Loucy (cell line): ENCODE measurements around the gene ARL14.

ENCODE experiments used
- CTCF ChIP-seq: fragments of 200-600 bp; sonication (generic); conservative IDR thresholded peaks from 2 replicates; pipeline ENCODE4 v1.5.1; 2014; ENCODE audit warnings: mild to moderate bottlenecking, antibody characterized with exemption, low read length
- EZH2phosphoT487 ChIP-seq: fragments of 200-600 bp; IDR thresholded peaks from 2 replicates; pipeline ENCODE4 v1.6.1; 2018; ENCODE audit warnings: antibody characterized with exemption, mild to moderate bottlenecking, moderate library complexity, borderline replicate concordance

GRCh38 chr3:160641665-160642309, 35.2 kb upstream of the ARL14 start:
- TF ChIP-seq CTCF, result no peak
- no peak for TF ChIP-seq EZH2phosphoT487
